ENCODE data around the gene DTNB.
A peak's percentile ranks its signal among the peaks of the same experiment; 100 is the strongest.
"Not testable (repeated sequence)": the region's sequence is repeated elsewhere in the genome, so short reads cannot be mapped to it uniquely, and the experiment has no call there.

The DTNB gene

DNA sequence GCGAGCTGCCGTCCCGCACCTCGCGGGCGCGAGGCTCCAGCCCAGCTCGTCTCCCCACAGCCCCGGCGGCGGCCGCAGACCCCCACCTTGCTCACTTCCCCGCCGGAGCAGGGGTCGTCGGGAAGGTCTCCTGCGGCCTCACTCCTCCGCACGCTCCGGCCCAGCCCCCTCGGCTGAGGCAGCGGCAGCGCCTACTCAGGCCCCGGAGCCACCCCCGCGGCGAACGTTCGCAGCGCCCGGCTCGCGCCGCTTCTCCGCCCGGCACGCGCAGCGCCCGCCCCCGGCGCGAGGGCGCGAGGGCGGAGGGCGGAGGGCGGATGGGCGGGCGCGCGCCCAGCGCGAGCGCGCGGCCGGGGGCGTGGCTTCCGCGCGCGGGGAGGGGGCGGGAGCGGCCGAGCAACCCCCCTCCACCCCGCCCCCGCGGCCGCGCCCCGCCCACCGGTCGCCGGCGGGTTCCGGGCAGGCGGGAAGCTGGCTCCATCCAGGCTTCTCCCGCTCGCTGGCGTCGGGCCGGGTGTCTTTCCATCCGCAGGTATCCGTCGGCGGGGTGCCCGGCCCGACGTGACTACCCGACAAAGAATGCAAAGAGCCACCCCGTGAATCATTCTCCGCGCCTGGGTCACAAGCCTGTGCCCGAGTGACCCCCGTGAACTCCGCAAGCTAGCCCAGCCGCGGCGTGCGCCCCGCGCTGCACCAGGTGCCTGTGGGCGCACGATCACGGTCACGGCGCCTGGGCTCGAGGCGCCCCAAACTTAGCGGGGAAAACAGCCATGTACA is at the start of gene DTNB:
Gene DTNB (minus strand): TSS at position 278 of the 777 bp plus-strand sequence. CDS start 20,917 bp downstream, outside the sequence.
- peak; percentile 77 for DNase-seq

DNA sequence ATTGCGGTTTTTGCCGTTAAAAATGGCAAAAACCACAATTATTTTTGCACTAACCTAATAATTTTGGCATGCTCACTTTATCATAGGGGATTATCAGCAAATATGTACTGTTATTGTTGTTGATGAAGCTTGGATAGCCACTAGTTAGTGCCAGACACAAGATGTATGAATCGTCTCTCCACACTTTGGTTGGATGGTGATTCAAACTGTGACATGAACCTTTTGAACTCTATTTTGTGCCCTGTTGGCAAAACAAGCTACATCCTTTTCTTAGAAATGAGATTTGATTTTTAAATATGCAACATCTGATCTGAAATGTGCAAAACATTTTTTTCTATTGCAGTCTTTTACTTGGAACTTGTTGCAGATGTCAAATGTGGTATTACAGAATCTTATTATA is 48.8 kb upstream of the DTNB start:
- no peak for DNase-seq

DNA sequence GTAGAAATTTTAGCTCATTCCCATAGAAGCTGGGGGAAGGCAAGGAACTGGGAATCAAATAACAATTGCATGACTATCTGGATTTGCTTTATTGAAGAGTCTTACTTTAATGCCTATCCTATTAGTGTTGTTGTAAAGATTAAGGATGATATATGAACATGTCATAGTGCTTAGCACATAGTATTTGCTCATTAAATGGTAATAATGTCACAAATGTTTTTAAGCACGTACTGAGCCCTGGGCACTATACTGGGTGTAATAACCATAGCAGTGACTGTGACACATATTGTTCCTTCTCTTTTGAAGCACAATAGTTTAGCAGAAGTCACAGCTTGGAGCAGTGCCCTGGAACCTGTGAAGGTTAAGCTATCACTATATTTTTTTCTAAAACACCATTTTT is 47.2 kb upstream of the DTNB start:
- DNase-seq, result no peak

GRCh38 chr2:25714740-25715139 is 41.4 kb upstream of the DTNB start:
- no peak for DNase-seq

- no peak for DNase-seq
These were observed 39.1 kb upstream of the DTNB start for GRCh38 chr2:25712455-25712854.

GRCh38 chr2:25711675-25712354 is 38.4 kb upstream of the DTNB start:
- no peak for DNase-seq

DNA sequence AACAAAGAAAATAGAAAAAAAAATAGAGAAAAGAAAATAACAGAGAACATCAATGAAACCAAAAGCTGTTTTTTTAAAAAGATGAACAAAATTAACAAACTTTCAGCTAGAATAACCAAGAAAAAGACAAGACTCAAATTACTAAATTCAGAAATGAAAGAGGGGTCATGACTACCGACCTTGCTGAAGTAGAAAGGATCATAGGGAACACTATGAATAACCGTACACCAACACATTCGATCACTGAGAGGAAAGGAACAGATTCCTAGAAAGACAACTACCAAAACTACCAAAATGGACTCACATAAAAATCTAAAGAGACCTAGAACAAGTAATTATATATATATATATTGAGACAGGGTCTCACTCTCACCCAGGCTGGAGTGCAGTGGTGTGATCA is 37.4 kb upstream of the DTNB start:
- no peak for DNase-seq

DNA sequence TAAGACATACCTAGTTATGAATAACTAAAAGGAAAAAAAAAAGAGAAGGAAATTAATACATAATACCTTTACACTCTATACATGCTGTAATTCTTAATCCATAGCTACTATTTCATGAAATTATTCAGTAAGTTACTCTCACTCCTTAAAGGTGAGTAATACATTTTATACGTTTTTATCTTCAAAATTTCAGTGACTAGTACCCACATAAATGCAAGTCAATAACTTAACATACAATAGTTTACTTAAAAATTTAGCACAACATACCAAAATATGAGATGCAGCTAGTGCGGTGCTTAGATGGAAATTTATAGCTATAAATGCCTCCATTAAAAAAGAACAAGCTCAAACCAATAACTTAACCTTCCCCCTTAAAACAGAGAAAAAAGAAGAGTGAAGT is 36.0 kb upstream of the DTNB start:
- no peak for DNase-seq

GRCh38 chr2:25707927-25708590 is 34.7 kb upstream of the DTNB start:
- DNase-seq, result no peak

DNA sequence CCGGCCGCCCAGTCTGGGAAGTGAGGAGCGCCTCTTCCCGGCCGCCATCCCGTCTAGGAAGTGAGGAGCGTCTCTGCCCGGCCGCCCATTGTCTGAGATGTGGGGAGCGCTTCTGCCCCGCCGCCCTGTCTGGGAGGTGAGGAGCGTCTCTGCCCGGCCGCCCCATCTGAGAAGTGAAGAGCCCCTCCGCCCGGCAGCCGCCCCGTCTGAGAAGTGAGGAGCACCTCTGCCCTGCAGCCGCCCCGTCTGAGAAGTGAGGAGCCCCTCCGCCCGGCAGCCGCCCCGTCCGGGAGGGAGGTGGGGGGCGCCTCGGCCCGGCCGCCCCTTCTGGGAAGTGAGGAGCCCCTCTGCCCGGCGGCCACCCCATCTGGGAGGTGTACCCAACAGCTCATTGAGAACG is 32.2 kb upstream of the DTNB start:
- not testable (repeated sequence) for DNase-seq

DNA sequence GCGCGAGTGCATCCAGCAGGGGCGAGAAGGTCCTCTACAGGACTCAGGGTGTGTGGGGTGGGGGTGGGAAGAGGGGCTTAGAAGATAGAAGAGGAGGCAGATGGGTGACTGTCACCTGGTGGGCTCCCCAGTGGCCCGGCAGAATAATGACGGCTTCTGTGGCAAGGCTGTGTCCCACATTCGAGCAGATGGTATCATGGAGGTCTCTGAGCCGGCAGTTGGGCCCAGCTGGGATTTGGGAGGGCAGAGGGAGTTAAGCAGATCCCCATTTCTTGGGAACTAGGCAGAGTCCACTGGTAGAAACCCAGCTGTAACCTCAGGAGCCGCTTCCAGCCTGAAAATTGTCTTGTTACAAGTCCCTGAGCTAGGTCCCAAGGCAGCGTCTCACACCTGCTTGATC is 28.4 kb upstream of the DTNB start:
- DNase-seq, result no peak

DNA sequence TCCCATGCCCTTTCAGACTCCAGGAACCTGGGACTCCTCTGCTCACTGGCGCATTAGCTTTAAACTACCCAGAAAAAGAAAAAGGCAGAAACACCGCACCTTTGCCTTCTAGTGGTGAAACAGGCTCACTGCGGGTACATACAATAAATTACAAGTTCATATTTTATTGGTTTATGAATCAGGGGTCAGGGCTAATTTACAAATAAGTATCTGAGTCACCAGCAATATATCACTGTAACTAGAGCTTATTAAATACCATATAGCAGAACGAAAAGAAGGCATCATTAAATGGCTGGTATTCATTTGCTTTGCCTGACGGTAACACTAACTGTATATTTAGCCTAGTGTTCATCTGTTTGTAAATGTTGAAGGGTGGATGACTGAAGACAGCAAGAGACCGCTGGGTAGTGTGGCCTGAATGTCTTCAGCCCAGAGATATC is 26.9 kb upstream of the DTNB start:
- peak; percentile 19 for DNase-seq

GRCh38 chr2:25699216-25699615 is 25.8 kb upstream of the DTNB start:
- DNase-seq, result no peak

DNA sequence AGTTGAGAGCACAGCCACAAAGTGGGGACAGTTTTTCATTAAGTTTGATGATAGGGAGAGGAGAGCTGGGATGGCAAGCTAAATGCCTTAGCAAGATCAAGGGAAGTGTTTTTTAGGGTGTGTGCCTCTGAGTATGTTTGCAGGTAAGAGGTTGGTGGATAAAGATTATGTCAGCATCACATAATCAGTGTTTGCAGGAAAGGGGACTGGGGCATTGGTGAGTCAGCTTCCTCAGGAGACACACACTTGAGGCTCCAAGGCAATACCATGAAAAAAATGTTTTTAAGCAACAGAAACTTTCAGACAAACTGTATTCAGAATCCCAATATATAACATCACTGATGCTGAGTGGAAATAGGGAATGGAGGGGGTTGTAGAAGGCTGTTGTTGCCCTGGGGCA is 25.4 kb upstream of the DTNB start:
- no peak for DNase-seq

DNA sequence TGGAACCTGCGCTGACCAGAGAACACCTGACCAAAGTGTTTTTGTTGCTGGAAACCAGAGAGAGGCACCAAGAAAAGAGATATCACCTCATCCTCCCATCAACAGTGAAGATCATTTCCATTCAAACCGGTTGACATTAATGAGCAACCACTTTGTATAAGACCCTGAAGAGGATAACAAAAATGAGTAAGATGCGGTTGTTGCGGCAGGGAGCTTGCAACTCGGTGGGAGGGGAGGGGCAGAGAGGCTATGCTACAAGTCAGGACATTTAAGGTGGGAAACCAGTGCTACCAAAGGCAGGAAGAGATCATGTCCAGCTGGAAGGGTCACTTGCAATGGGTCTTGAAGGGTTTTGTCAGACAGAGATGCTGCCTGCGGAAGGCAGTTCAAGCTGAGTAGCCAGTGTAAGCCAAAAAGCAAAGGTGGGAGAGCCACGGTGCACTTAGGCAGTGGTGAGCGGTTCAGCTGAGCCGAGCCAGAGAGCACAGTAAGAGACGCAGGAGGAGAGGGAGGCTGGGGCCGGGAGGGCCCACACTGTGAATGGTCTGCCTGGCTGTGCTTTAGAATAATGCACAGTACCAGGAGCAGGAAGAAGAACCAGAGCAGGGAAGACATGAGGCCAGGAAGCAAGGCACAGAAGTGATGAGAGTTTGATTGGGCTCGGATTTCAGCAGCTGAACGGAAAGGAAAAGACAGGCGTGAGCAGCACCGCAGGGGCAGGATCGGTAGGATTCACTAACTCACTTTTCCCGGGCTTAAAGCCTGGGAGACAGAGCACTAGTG is 24.4 kb upstream of the DTNB start:
- DNase-seq, result no peak

DNA sequence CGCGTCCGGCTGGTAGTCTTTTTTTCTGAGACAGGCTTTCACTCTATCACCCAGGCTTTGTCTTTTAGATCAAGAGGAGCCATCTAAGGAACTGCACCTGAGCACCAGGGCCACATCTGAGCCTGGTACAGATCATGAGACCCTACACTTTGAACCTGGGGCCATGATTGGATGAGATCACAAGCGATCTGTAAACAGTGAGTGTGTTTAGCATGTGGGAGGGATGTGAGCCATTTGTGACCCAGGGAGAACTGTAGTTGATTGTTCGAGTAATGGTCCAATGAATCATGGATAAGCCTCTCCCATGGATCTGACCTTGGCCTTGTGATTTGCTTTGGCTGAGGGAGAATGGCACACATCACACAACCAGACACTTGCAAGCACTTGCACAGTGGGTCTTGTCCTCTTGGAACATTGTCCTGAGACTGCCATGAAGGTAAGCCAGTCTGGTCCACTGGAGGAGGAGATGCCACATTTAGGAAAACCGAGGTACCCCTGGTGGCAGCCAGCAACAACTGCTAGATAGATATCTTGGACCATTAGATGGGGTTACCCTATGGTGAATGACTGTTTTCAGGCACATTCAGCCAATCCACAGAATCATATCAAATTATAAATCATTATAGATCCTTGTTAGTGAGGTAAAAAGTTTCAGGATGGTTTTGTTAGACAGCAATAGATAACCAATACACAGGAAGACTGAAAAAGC is 19.5 kb upstream of the DTNB start:
- no peak for DNase-seq

GRCh38 chr2:25692143-25692542 is 18.8 kb upstream of the DTNB start:
- no peak for DNase-seq

DNA sequence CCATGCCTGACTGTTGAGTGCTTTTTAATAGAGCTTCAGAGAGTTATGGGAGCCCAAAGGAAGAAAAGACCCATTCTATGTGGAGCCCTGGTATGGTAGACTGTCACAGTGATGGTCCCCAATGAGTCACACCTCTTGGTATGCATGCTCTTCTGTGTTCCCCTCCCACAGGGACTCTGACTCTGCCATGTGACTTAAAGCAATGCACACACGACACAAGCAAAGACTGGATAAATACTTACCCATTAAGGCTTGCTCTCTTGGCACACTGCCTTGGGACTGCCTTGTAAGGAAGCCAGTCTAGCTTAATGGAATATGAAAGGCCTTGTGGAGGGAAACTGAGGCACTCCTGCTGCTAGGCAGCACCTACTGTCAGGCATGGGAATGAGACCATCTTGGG is 16.7 kb upstream of the DTNB start:
- no peak for DNase-seq

- no peak for DNase-seq
These were observed 14.9 kb upstream of the DTNB start for GRCh38 chr2:25688236-25688635.

GRCh38 chr2:25685741-25686140 is 12.4 kb upstream of the DTNB start:
- DNase-seq, result no peak

DNA sequence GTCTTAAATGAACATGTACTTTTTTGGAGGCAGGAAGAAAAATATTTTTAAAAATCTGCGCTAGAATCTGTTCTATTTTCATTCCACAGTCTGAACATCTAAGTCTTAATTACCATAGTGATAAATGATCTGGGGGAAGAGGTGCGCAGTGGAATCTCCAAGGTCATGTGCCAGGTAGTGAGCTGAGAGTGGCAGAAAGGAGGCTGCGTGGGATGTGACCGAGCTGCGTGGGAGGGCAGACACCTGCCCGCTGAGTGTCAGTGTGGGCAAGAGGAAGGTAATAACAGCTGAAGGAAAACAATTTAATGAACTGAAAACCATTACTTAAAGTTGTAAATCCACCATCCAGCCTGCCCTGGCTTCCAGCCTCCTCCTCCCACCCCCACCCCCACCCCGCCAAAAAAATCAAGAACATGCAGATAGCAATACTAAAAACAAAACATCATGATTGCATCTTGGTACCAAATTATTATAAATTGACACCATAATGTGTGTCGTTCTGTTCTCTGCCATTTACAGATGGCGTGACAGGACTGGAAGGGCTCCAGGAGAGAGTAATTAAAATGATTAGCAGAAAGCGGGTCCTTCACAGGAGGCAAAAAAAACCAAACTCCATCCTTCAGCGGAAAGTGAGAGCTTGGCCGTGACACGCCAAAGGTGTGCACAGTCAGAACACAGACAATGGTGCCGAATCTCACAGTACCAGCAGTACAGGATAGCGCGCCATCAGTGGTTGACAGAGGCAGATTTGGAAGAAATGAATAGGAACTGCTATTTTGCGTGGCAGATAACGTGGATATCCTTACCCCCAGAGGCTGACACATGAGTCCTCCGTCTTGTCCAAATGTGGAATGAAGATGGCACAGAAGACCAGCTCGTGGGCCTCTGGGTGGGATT is 11.4 kb upstream of the DTNB start:
- no peak for DNase-seq
